GM12892 (cell line): ENCODE measurements around the gene DIO2. TPM values are rescaled to one million over a fixed set of nuclear protein-coding genes. Genes with fewer than 3 reads are reported as not detected.

Experiments
- DNase-seq: peaks from one replicate; pipeline ENCODE4 v3.0.0; 2011; ENCODE audit not compliant: insufficient read length
- FAIRE-seq: peaks from 2 replicates; lab custom pipeline; 2011; peaks lifted over from hg19 to GRCh38; lab: Jason Lieb, UNC
- POLR2A ChIP-seq: IDR thresholded peaks from 2 replicates; pipeline ENCODE4 v1.6.1; 2011; ENCODE audit warnings: low read depth, low read length, control low read depth
- POLR2AphosphoS5 ChIP-seq: IDR thresholded peaks from 2 replicates; pipeline ENCODE4 v1.6.1; 2011; ENCODE audit warnings: low read depth, low read length, control low read depth
- TAF1 ChIP-seq: IDR thresholded peaks from 2 replicates; pipeline ENCODE4 v1.6.1; 2011; ENCODE audit warnings: low read depth, mild to moderate bottlenecking, control low read depth, low read length, borderline replicate concordance
- polyA plus RNA-seq: library from polyadenylated mRNA; unstranded; fragments of >200 nt; gene quantifications from one replicate; pipeline ENCODE4 v1.2.1, GENCODE V29; 2012; ENCODE audit warnings: missing spikeins, inconsistent platforms; ENCODE audit not compliant: missing spikeins

The DIO2 gene
- not detected for polyA plus RNA-seq

DNA sequence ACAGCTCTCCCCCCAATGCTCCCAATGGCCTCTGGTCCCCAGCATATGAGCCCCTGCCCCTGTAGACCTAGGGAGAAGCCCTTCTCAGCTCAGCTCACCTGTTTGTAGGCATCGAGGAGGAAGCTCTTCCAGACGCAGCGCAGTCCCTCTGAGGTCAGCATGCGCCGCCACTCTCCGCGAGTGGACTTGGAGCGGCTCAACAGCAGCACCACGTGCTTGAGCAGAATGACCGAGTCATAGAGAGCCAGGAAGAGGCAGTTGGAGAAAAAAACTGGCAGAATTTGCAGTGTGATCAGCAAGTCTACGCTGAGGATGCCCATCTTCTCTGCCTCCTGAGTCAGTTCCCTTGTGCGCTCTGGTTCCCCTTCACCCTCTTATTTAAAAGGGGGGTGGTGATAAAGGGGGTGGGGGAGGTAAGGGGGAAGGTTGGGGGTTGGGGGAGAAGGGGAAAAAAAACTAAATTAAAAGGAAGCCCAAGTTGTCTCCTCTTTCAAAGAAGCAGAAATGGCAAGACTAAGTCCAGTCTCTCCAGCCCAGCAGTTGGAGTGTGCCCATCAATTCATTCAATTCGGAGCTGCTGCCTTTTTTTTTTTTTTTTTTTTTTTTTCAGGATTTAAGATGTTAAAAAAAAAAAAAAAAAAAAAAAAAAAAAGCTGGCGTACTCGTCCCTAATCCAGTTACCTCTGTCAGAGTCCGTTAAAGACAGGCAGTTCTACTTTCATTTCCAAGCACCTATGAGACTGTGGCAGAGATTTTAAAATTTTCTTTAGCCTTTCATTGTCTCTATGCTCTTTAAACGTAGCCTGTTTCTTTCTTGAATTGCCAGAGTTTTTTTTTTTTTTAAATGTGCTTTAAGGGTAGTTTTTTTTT is at the start of gene DIO2:
Gene DIO2, minus strand, starts transcription at position 352 of the 870 bp plus-strand sequence. Its CDS starts 32 bp downstream, at position 320.
- TF ChIP-seq POLR2AphosphoS5, result no peak
- TF ChIP-seq TAF1, result no peak
- TF ChIP-seq POLR2A, result no peak
- DNase-seq, result no peak
- no peak for FAIRE-seq

GRCh38 chr14:80260645-80261044 is 49.3 kb upstream of the DIO2 start:
- TF ChIP-seq POLR2A (no peak), TAF1 (no peak), POLR2AphosphoS5 (no peak)
- FAIRE-seq, result no peak
- DNase-seq, result no peak

DNA sequence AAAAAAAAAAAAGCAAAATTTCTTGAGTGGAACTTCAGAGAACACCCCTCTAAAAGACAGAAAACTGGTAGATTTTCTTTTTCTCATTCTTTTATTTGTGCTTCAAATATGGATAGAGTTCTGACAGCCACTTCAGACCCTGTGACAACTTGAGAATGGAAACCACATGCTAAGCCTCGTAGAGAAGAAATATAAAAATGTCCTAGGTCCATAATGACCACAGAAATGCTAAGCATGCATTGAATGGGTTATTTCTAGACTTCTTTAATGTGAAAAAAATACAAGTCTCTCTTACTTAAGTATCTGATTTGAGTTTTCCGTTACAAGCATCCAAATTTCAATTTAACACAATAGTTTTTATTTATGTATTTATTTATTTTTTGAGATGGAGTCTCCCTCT is 28.3 kb upstream of the DIO2 start:
- FAIRE-seq, result no peak
- TF ChIP-seq TAF1 (no peak), POLR2A (no peak), POLR2AphosphoS5 (no peak)
- no peak for DNase-seq

DNA sequence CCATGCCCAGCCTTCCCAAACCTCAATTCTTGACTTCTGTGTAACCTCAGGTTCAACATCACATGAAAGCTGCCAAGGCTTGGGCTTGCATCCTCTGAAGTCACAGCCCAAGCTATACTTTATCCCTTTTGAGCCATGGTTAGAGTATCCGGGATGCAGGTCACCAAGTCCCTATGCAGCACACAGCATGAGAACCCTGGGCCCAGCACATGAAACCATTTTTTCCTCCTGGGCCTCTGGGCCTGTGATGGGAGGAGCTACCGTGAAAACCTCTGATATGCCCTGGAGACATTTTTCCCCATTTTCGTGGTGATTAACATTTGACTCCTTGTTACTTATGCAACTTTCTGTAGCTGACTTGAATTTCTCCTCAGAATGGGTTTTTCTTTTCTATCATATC is 25.8 kb upstream of the DIO2 start:
- DNase-seq (no peak), FAIRE-seq (no peak)
- TF ChIP-seq POLR2A, result no peak
- no peak for TF ChIP-seq POLR2AphosphoS5
- TF ChIP-seq TAF1, result no peak

GRCh38 chr14:80233470-80234089 is 22.3 kb upstream of the DIO2 start:
- TF ChIP-seq POLR2AphosphoS5 (no peak), TAF1 (no peak), POLR2A (no peak)
- DNase-seq (no peak), FAIRE-seq (no peak)

- DNase-seq (no peak), FAIRE-seq (no peak)
- TF ChIP-seq POLR2A, result no peak
- no peak for TF ChIP-seq TAF1
- no peak for TF ChIP-seq POLR2AphosphoS5
These were observed 20.4 kb upstream of the DIO2 start for GRCh38 chr14:80231702-80232101.

DNA sequence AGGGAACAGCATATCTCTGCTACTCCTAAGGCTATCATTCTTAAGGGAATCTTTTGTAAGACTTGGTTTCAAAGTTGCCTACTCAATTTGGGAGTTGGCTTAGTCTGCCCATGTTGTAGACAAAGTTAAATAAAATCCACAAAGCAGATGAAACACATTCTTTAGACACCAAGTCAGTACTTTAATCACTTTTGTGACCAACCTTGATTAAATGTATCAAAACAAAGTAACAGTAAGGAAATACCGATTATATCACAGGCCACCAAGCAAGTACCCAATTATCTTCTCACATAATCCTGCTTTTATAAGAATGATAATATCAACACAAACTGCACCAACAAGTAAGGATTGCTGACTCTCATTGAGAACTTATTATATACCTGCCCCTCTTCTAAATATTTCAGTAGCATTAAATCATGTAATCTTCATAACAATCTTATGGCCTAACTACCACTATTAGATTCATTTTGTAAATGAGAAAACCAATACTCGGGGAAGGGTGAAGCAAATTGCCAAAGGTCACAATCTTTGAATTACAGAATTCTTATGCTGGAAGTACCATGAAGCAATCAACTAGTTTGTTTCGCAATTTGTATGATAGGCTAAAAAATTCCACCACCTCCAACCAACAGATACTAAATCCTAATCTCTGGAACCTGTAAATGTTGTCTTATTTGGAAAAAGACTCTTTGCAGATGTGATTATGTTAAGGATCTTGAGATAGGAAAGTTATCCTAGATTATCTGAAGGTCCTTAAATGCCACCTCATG is 12.6 kb upstream of the DIO2 start:
- FAIRE-seq (no peak), DNase-seq (no peak)
- TF ChIP-seq POLR2A, result no peak
- no peak for TF ChIP-seq POLR2AphosphoS5
- TF ChIP-seq TAF1, result no peak

DNA sequence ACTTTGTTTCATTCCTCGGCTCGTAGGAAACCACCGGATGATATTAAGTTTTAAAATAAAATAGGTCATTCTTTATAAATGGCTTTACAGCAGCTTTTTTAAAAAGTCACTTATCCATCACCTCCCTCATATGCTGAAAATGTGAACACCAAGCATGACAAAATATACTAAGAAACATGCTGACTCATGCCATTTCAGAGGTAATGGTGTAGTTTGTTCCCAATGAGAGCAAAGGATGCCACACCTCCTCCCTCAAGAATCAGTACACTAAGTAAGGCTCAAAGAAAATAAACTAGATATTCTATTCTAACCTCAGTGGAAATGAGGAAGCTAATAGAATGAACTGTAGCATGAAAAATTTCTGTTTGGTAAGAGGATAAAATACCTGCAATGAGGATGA is 5.5 kb upstream of the DIO2 start:
- TF ChIP-seq POLR2AphosphoS5 (no peak), TAF1 (no peak), POLR2A (no peak)
- no peak for DNase-seq
- no peak for FAIRE-seq

DNA sequence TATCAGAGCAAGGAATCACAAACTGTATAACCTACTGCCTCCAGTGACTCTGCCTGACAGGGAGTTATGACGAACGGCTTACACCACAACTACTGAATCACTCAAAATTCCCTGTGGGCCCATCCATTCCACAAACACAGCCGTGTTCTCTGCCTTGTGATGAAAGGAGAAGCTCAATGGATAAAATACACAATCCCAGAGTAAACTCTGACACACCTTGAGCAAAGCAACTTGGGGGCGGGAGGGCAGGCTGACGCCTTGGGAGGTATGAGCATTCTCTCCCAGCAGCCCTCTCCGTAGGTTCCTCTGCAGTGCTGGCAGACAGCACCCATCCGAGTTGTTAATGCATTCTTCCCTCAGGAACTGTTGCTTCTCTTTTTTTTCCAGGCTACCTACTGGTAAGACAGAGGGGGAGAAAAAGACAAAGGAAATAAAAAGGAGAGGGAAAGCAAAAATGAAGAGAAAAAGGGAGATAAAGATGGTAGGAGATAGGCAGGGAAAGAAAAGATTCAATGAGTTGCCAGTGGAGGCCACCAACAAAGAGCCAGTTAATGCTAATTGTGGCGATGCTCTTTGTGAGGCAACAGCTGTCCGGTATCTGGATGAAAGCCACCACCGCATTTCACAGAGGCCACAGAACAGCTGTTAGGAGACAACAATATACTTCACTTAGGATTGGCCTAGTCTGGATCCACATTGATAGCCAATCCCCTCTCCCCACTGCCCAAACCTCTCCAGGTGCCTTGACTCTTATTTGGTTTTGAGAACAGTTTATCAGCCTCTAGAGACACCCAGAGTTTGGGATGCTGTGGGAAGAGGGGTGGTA is 4.7 kb upstream of the DIO2 start:
- DNase-seq, result no peak
- FAIRE-seq, result no peak
- TF ChIP-seq TAF1 (no peak), POLR2A (no peak), POLR2AphosphoS5 (no peak)

- FAIRE-seq (no peak), DNase-seq (no peak)
- TF ChIP-seq POLR2AphosphoS5, result no peak
- no peak for TF ChIP-seq TAF1
- no peak for TF ChIP-seq POLR2A
These were observed 3.8 kb upstream of the DIO2 start for GRCh38 chr14:80215081-80215480.
